H9 (cell line): Measurements from ENCODE around the gene UBE2E1. TPM values are rescaled to one million over a fixed set of nuclear protein-coding genes. Genes with fewer than 3 reads are reported as not detected.

Experiments used
- DNase-seq: peaks from one replicate; pipeline ENCODE4 v3.0.0-alpha.2; 2017
- H2AFZ ChIP-seq: one replicate; pipeline ENCODE4 v1.6.1; 2013; ENCODE audit warnings: mild to moderate bottlenecking, low read length, control low read depth, moderate library complexity
- H2AK5ac ChIP-seq: 2 replicates; pipeline ENCODE4 v1.6.1; 2013; ENCODE audit warnings: low read length, control low read depth, mixed read lengths; ENCODE audit not compliant: insufficient read length
- H2BK120ac ChIP-seq: one replicate; pipeline ENCODE4 v1.6.1; 2013; ENCODE audit warnings: low read depth, mild to moderate bottlenecking, low read length, control low read depth, inconsistent platforms; ENCODE audit not compliant: poor library complexity, severe bottlenecking
- H2BK12ac ChIP-seq: 2 replicates; pipeline ENCODE4 v1.6.1; 2013; ENCODE audit warnings: low read length, control low read depth, mixed read lengths, low read depth; ENCODE audit not compliant: insufficient read length
- H2BK15ac ChIP-seq: 2 replicates; pipeline ENCODE4 v1.6.1; 2013; ENCODE audit warnings: low read depth, low read length, control low read depth
- H2BK20ac ChIP-seq: one replicate; pipeline ENCODE4 v1.6.1; 2013; ENCODE audit warnings: low read depth, mild to moderate bottlenecking, low read length, control low read depth, inconsistent platforms; ENCODE audit not compliant: poor library complexity, severe bottlenecking
- H2BK5ac ChIP-seq: 2 replicates; pipeline ENCODE4 v1.6.1; 2013; ENCODE audit warnings: low read length, control low read depth, mixed read lengths; ENCODE audit not compliant: insufficient read length
- H3K14ac ChIP-seq: 2 replicates; pipeline ENCODE4 v1.6.1; 2013; ENCODE audit warnings: low read length, control low read depth; ENCODE audit not compliant: insufficient read depth
- H3K18ac ChIP-seq: 2 replicates; pipeline ENCODE4 v1.6.1; 2013; ENCODE audit warnings: low read depth, mild to moderate bottlenecking, mixed read lengths, low read length, control low read depth; ENCODE audit not compliant: insufficient read length
- H3K23ac ChIP-seq: 2 replicates; pipeline ENCODE4 v1.6.1; 2013; ENCODE audit warnings: low read length, control low read depth, mixed read lengths, low read depth; ENCODE audit not compliant: insufficient read length
- H3K23me2 ChIP-seq: 2 replicates; pipeline ENCODE4 v1.6.1; 2013; ENCODE audit warnings: low read depth, mild to moderate bottlenecking, mixed read lengths, low read length, control low read depth; ENCODE audit not compliant: insufficient read length, poor library complexity, severe bottlenecking
- H3K27ac ChIP-seq: 2 replicates; pipeline ENCODE4 v1.5.1; 2013; ENCODE audit warnings: low read length, control low read depth, mixed read lengths, low read depth; ENCODE audit not compliant: insufficient read length
- H3K27me3 ChIP-seq: 2 replicates; pipeline ENCODE4 v1.6.1; 2013; ENCODE audit warnings: low read length, control low read depth, inconsistent platforms; ENCODE audit not compliant: insufficient read depth
- H3K4ac ChIP-seq: 2 replicates; pipeline ENCODE4 v1.6.1; 2013; ENCODE audit warnings: low read depth, mild to moderate bottlenecking, control low read depth, inconsistent platforms, low read length, moderate library complexity
- H3K4me1 ChIP-seq: 2 replicates; pipeline ENCODE4 v1.6.1; 2013; ENCODE audit warnings: low read length, control low read depth, inconsistent platforms; ENCODE audit not compliant: insufficient read depth
- H3K4me2 ChIP-seq: 2 replicates; pipeline ENCODE4 v1.6.1; 2013; ENCODE audit warnings: low read length, control low read depth, mixed read lengths; ENCODE audit not compliant: insufficient read length, insufficient read depth
- H3K56ac ChIP-seq: 2 replicates; pipeline ENCODE4 v1.6.1; 2013; ENCODE audit warnings: low read depth, mild to moderate bottlenecking, mixed read lengths, low read length, control low read depth; ENCODE audit not compliant: insufficient read length
- H3K79me1 ChIP-seq: 2 replicates; pipeline ENCODE4 v1.6.1; 2013; ENCODE audit warnings: low read depth, mild to moderate bottlenecking, moderate library complexity, low read length, control low read depth, inconsistent platforms; ENCODE audit not compliant: insufficient read depth, poor library complexity, severe bottlenecking
- H3K79me2 ChIP-seq: 2 replicates; pipeline ENCODE4 v1.6.1; 2013; ENCODE audit warnings: low read length, control low read depth, inconsistent platforms; ENCODE audit not compliant: insufficient read depth
- H3K9ac ChIP-seq: 2 replicates; pipeline ENCODE4 v1.6.1; 2013; ENCODE audit warnings: low read length, control low read depth, mixed read lengths; ENCODE audit not compliant: insufficient read length; ENCODE audit errors: extremely low read depth
- H3K9me3 ChIP-seq: one replicate; pipeline ENCODE4 v1.6.1; 2013; ENCODE audit warnings: low read depth, low read length, inconsistent platforms; ENCODE audit not compliant: control insufficient read depth
- H3T11ph ChIP-seq: one replicate; pipeline ENCODE4 v1.6.1; 2013; ENCODE audit warnings: mild to moderate bottlenecking, low read length, control low read depth, inconsistent platforms
- H4K20me1 ChIP-seq: one replicate; pipeline ENCODE4 v1.6.1; 2013; ENCODE audit not compliant: control insufficient read depth, insufficient read length, insufficient read depth
- H4K5ac ChIP-seq: 2 replicates; pipeline ENCODE4 v1.6.1; 2013; ENCODE audit warnings: low read depth, mild to moderate bottlenecking, mixed read lengths, low read length, control low read depth; ENCODE audit not compliant: insufficient read length
- H4K8ac ChIP-seq: replicated peaks from 2 replicates; pipeline ENCODE4 v1.6.1; 2013; ENCODE audit warnings: low read length, control low read depth, mixed read lengths, low read depth; ENCODE audit not compliant: insufficient read length
- H4K91ac ChIP-seq: 2 replicates; pipeline ENCODE4 v1.6.1; 2013; ENCODE audit warnings: low read depth, mild to moderate bottlenecking, moderate library complexity, mixed read lengths, low read length, control low read depth; ENCODE audit not compliant: insufficient read length
- H3K27ac Mint-ChIP-seq, 3 experiments: 2 replicates in 2 of 3; 3 replicates in 1 of 3; pipeline ENCODE4 v1.8.0; 2020 to 2021; ENCODE audit warnings: mixed read lengths in 3 of 3, mild to moderate bottlenecking in 1 of 3, moderate library complexity in 1 of 3
- H3K27me3 Mint-ChIP-seq: 2 replicates; pipeline ENCODE4 v1.8.0; 2021; ENCODE audit warnings: low read depth, mild to moderate bottlenecking, moderate library complexity, mixed read lengths
- H3K36me3 Mint-ChIP-seq, 3 experiments: 2 replicates in 2 of 3; 3 replicates in 1 of 3; pipeline ENCODE4 v1.8.0; 2020 to 2021; ENCODE audit warnings: low read depth in 3 of 3, mixed read lengths in 3 of 3; ENCODE audit not compliant: insufficient read depth in 1 of 3
- H3K4me1 Mint-ChIP-seq, 2 experiments: 2 replicates each; pipeline ENCODE4 v1.8.0; 2020; ENCODE audit warnings: mixed read lengths in 2 of 2
- H3K4me3 Mint-ChIP-seq, 2 experiments: 2 replicates in 1 of 2; 3 replicates in 1 of 2; pipeline ENCODE4 v1.8.0; 2020 to 2021; ENCODE audit warnings: mild to moderate bottlenecking in 2 of 2, mixed read lengths in 2 of 2, moderate library complexity in 1 of 2
- H3K9me3 Mint-ChIP-seq, 2 experiments: 2 replicates in 1 of 2; 3 replicates in 1 of 2; pipeline ENCODE4 v1.8.0; 2020; ENCODE audit warnings: mild to moderate bottlenecking in 2 of 2, mixed read lengths in 2 of 2, moderate library complexity in 1 of 2
- WGBS: extraction: QIAGEN DNeasy Blood & Tissue Kit; methylation state at CpG from one replicate; pipeline ENCODE4 v1.1.7; 2013; ENCODE audit warnings: missing lambda C conversion rate, low lambda C conversion rate, mixed read lengths; ENCODE audit not compliant: insufficient read length; ENCODE audit errors: extremely low coverage; 5-methylcytosine and 5-hydroxymethylcytosine counted together
- total RNA-seq: library from RNA; stranded (reverse); gene quantifications from 2 replicates; pipeline ENCODE4 v1.2.1, GENCODE V29; 2021
- TF ChIP-seq, protein P1 (sequence below): fragments of 200-600 bp; sonication (generic); conservative IDR thresholded peaks from 3 replicates; pipeline ENCODE4 v1.8.0; 2021; ENCODE audit warnings: antibody characterized with exemption, mild to moderate bottlenecking

Gene UBE2E1
- total RNA-seq, 1 experiment from 2014 or later: 142 TPM

DNA sequence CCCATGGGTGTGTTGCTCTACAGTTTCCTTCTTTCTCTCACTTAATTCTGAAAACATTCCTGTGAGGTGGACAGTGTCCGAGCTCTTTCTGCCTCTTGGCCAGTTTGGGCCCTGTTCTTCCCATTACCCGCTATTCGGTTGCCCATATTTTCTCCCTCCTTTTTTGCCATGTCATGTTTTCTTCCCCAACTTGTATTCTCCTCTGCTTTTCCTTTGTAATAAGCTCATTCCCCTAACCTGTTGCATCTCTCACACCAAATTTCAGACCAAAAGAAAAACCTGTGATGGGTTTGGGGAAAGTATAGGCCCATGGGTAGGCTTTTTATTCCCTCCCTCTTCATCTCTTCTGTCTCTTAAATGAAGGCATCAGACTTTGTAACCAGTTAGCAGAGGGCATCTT, 80.6 kb downstream of the UBE2E1 start:
- H3K27ac ChIP-seq: no peak overlapping the region
- no peak overlapping the region for H3K4me3 Mint-ChIP-seq
- H3K27me3 Mint-ChIP-seq: no peaks in the 10 kb centered on the region
- peaks cover 0 to 3% of the 10 kb centered on the region in 2 experiments; a peak in 1 of 5 replicates for H3K9me3 Mint-ChIP-seq
- no peaks in the 10 kb centered on the region for H3K9me3 ChIP-seq
- 0 out of 4 replicates have a peak, but pooled peaks cover 0 to 8% of the 10 kb centered on the region in 2 experiments for H3K4me1 Mint-ChIP-seq
- H2BK5ac ChIP-seq: no peak overlapping the region
- H4K5ac ChIP-seq: no peak overlapping the region
- no peak overlapping the region for H3K23ac ChIP-seq
- H2BK120ac ChIP-seq: no peak overlapping the region
- peak overlapping the region in 1 of 3 experiments; percentile 34; a peak in 2 of 7 replicates for H3K27ac Mint-ChIP-seq
- no CpG with 5 or more reads among the region's 3 CpGs for WGBS
- H3K18ac ChIP-seq: no peak overlapping the region
- no peak overlapping the region for H3K9ac ChIP-seq
- no peak for DNase-seq
- H2AFZ ChIP-seq: no peak overlapping the region
- H3K56ac ChIP-seq: no peak overlapping the region
- H4K91ac ChIP-seq: no peak overlapping the region
- peaks cover 10 to 26% (median 21%) of the 10 kb centered on the region in 3 experiments for H3K36me3 Mint-ChIP-seq
- H3K23me2 ChIP-seq: no peaks in the 10 kb centered on the region
- H2BK15ac ChIP-seq: no peak overlapping the region
- H3K4me1 ChIP-seq: no peaks in the 10 kb centered on the region
- H3K4ac ChIP-seq: no peak overlapping the region
- H3K79me1 ChIP-seq: no peaks in the 10 kb centered on the region
- TF ChIP-seq, protein P1, sequence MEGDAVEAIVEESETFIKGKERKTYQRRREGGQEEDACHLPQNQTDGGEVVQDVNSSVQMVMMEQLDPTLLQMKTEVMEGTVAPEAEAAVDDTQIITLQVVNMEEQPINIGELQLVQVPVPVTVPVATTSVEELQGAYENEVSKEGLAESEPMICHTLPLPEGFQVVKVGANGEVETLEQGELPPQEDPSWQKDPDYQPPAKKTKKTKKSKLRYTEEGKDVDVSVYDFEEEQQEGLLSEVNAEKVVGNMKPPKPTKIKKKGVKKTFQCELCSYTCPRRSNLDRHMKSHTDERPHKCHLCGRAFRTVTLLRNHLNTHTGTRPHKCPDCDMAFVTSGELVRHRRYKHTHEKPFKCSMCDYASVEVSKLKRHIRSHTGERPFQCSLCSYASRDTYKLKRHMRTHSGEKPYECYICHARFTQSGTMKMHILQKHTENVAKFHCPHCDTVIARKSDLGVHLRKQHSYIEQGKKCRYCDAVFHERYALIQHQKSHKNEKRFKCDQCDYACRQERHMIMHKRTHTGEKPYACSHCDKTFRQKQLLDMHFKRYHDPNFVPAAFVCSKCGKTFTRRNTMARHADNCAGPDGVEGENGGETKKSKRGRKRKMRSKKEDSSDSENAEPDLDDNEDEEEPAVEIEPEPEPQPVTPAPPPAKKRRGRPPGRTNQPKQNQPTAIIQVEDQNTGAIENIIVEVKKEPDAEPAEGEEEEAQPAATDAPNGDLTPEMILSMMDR: no peak
- no peak overlapping the region for H2BK20ac ChIP-seq
- H2BK12ac ChIP-seq: no peak overlapping the region
- H3K14ac ChIP-seq: no peak overlapping the region
- H3K4me2 ChIP-seq: no peak overlapping the region
- no peaks in the 10 kb centered on the region for H3K27me3 ChIP-seq
- H3T11ph ChIP-seq: no peak overlapping the region
- H2AK5ac ChIP-seq: no peak overlapping the region
- no peaks in the 10 kb centered on the region; the same call in 1 of the 2 replicates for H3K79me2 ChIP-seq
- no peak overlapping the region for H4K8ac ChIP-seq
- H4K20me1 ChIP-seq: no peaks in the 10 kb centered on the region
